Occipital lobe (tissue), 2 donors: ENCODE data around the gene FMNL3. TPM values are rescaled to one million over a fixed set of nuclear protein-coding genes. Genes with fewer than 3 reads are reported as not detected.
A peak's percentile ranks its signal among the peaks of the same experiment; 100 is the strongest.

Source experiments
- DNase-seq: peaks from one replicate; lab custom pipeline; 2025; lab: John Stamatoyannopoulos, UW
- total RNA-seq: library from RNA; depleted of rRNA; stranded (reverse); fragments of >200 nt; gene quantifications from one replicate; pipeline ENCODE4 v1.2.3, GENCODE V29; 2014

FMNL3 gene
- total RNA-seq, 1 donor from 2014 or later: 12.0 TPM

DNA sequence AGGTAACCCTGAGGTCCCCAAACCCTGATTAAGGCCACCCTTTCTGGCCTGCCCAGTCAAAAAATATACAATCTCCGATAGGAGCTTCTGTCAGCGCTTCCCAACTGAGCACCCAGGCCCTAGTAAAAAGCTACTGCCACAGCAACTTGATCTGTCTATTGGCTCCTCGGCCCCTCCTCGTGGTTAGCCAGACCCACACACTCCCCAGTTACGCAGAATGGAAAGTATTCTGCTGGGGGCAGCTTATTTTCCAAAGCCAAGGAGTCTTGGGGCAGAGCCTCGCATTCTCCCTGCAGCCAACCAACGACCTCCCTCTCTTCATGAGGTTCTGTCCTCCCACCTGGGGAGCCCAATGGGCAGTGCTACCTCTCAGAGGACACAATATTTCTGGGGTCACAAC lies 32.1 kb downstream of the FMNL3 start:
- no peak for DNase-seq

DNA sequence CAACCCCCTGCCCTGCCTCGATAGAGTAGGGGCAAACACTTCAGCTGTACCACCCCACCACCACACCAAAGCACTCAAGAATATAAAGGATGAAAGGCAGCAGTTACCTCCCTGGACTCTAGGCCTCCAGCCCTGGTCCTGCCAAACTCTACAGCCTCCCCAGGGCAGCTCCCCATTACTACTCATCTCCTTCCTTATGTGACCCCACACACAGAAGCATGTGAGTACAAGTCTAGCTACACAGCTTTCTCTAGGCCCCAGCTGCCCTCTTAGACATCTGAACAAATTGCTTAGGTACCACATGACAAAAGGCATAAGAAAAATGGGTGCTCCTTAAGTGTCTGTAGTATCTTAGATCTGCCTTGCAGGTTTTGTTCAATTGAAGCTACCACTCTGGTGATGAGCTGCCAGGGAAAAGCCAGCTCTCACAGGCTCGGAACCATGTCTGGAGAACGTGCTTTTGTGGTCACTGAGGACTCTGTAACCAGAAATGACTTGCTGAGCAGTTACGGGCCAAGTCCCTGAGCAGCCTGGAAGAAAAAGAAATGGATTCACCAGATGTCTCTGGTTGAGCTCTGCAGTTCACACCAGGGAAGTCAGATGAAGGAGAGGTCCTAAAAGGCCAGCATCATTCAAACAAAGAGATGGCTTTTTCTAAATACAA lies 32.8 kb downstream of the FMNL3 start:
- DNase-seq: no peak

- DNase-seq: peak; percentile 96
These were observed 33.5 kb downstream of the FMNL3 start for GRCh38 chr12:49673446-49674317.

GRCh38 chr12:49672301-49673217 lies 34.6 kb downstream of the FMNL3 start:
- DNase-seq: no peak

- no peak for DNase-seq
These were observed 36.0 kb downstream of the FMNL3 start for GRCh38 chr12:49671031-49671765.

DNA sequence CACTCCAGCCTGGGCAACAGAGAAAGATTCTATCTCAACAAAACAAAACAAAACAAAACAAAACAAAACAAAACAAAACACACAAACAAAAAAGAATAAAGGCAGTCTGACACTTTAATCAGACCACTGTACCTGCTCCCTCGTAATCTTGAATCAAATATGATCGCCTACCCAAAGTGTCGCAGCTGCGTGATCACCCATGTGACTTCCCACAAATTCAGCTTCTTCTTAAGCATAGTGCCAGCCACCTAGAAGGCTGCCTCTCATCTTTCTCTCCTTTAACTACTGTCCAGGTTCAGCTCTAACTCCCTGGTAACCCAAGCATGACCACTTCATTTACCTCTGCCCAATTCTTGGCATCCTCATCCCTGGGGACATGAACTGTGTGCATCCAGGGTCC lies 37.4 kb downstream of the FMNL3 start:
- DNase-seq: no peak

- DNase-seq: no peak
These were observed 39.7 kb downstream of the FMNL3 start for GRCh38 chr12:49667325-49668090.

- no peak for DNase-seq
These were observed 41.0 kb downstream of the FMNL3 start for GRCh38 chr12:49666176-49666575.

GRCh38 chr12:49665384-49665783 lies 41.8 kb downstream of the FMNL3 start:
- DNase-seq: no peak

- no peak for DNase-seq
These were observed 42.5 kb downstream of the FMNL3 start for GRCh38 chr12:49664591-49665239.

- no peak for DNase-seq
These were observed 43.0 kb downstream of the FMNL3 start for GRCh38 chr12:49664167-49664566.

GRCh38 chr12:49662998-49663843 lies 44.0 kb downstream of the FMNL3 start:
- no peak for DNase-seq

DNA sequence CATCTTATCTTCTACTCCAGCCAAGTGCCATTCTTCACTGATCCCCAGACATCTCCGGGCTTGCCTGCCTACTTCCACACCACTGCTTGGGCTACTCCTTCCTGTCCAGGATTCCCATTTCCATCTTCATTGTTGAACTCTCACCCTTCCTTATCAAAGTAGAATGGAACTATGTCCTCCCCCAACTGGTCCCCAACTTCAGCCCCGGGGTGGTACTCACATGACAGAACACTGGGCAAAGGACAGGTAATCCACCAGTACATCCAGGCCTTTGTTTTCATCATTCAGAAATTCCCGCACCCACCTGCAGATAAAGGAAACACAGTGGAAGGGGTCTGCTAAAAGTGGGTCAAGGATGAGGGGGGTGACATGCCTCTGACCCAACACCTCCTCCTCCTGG lies 45.5 kb downstream of the FMNL3 start:
- no peak for DNase-seq

- no peak for DNase-seq
These were observed 46.0 kb downstream of the FMNL3 start for GRCh38 chr12:49661191-49661590.

DNA sequence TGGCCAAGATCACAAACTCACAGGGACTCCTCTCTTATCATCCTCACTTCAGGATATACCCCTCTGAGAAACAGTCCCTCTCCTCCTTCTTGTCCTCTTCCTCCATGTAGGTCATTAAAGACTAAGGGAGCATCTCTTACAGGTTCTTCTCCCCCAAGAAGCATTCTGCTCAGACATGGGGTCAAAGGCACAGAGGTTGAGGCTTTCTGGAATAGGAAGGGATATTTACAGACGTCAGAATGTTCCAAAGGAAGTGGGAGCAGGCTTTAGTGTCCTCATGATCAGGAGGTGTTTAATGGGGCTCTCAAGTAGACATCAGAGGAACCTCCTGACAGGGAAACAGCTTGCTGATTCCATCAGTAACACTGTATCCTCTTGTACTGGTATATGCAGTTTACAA lies 47.5 kb downstream of the FMNL3 start:
- no peak for DNase-seq

DNA sequence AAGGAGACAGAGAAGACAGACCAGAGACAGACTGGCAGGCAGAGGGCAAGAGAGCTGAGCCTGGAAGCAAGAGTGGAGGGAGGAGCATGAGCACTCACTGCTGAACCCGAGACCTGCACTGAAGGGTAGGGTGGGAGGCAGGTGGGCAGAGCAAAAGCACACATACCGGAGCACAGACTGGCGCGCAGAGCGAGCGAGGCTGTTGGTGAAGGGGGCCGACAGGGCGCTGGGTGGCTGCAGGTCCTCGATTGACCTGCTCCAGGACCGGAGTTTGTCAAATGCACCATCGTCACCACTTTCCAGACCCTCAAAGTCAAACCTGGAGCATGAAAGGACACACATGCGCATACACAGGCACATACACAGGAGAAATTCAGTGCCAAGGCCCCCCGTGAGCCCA lies 48.9 kb downstream of the FMNL3 start:
- DNase-seq: no peak

GRCh38 chr12:49655595-49656236 lies 51.5 kb downstream of the FMNL3 start:
- no peak for DNase-seq

DNA sequence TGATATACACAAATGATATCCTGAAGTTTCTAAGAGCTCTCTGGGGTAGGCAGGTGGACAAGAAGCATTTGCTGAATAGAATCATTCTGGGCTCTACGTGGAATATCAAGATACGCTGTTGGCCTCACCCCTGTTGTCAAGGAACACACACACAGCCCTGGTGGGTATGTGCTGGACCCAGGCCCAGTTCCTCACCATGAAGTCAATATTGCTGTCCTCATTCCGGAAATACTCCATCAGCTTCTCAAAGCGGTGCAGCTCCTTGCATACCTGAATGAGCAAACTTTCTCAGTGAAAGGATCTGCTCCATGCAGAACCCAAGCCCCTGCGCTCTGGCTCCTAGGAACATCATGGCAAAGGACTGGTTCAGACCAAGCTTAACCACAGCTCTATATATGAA lies 52.5 kb downstream of the FMNL3 start:
- no peak for DNase-seq
